ENCODE data around the gene SPTBN5.

The SPTBN5 gene

GRCh38 chr15:41915255-41915994 lies 21.6 kb upstream of the SPTBN5 start:
- ATAC-seq, result no peak
- TF ChIP-seq OSR1 (CRISPR knock-in tag; IDR thresholded peaks at IDR 0.05) (no peak), BACH2 (CRISPR knock-in tag; IDR thresholded peaks at IDR 0.05; ENCODE audit: borderline replicate concordance) (no peak), ZFP3 (CRISPR knock-in tag; IDR thresholded peaks at IDR 0.05) (no peak), SNAI2 (CRISPR knock-in tag; IDR thresholded peaks at IDR 0.05) (no peak), ARNTL (CRISPR knock-in tag; IDR thresholded peaks at IDR 0.05; ENCODE audit: borderline replicate concordance, low read depth) (no peak), PPARA (CRISPR knock-in tag; IDR thresholded peaks at IDR 0.05; ENCODE audit: borderline replicate concordance) (no peak)

GRCh38 chr15:41914411-41914810 lies 20.6 kb upstream of the SPTBN5 start:
- TF ChIP-seq, protein P1, sequence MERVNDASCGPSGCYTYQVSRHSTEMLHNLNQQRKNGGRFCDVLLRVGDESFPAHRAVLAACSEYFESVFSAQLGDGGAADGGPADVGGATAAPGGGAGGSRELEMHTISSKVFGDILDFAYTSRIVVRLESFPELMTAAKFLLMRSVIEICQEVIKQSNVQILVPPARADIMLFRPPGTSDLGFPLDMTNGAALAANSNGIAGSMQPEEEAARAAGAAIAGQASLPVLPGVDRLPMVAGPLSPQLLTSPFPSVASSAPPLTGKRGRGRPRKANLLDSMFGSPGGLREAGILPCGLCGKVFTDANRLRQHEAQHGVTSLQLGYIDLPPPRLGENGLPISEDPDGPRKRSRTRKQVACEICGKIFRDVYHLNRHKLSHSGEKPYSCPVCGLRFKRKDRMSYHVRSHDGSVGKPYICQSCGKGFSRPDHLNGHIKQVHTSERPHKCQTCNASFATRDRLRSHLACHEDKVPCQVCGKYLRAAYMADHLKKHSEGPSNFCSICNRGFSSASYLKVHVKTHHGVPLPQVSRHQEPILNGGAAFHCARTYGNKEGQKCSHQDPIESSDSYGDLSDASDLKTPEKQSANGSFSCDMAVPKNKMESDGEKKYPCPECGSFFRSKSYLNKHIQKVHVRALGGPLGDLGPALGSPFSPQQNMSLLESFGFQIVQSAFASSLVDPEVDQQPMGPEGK (CRISPR knock-in tag; IDR thresholded peaks at IDR 0.05; ENCODE audit: borderline replicate concordance), result no peak
- TF ChIP-seq ZFP3 (CRISPR knock-in tag; IDR thresholded peaks at IDR 0.05) (no peak), OSR1 (CRISPR knock-in tag; IDR thresholded peaks at IDR 0.05) (no peak), TCF4 (CRISPR knock-in tag; IDR thresholded peaks at IDR 0.05; ENCODE audit: borderline replicate concordance) (no peak), CSDC2 (CRISPR knock-in tag; IDR thresholded peaks at IDR 0.05) (no peak), BACH2 (CRISPR knock-in tag; IDR thresholded peaks at IDR 0.05; ENCODE audit: borderline replicate concordance) (no peak), TOX (CRISPR knock-in tag; IDR thresholded peaks at IDR 0.05; ENCODE audit: borderline replicate concordance) (no peak)
- TF ChIP-seq, protein P2, sequence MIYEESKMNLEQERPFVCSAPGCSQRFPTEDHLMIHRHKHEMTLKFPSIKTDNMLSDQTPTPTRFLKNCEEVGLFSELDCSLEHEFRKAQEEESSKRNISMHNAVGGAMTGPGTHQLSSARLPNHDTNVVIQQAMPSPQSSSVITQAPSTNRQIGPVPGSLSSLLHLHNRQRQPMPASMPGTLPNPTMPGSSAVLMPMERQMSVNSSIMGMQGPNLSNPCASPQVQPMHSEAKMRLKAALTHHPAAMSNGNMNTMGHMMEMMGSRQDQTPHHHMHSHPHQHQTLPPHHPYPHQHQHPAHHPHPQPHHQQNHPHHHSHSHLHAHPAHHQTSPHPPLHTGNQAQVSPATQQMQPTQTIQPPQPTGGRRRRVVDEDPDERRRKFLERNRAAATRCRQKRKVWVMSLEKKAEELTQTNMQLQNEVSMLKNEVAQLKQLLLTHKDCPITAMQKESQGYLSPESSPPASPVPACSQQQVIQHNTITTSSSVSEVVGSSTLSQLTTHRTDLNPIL (CRISPR knock-in tag; IDR thresholded peaks at IDR 0.05; ENCODE audit: low read depth), result no peak
- ATAC-seq, result no peak

GRCh38 chr15:41913256-41913655 lies 19.4 kb upstream of the SPTBN5 start:
- ATAC-seq, result no peak
- TF ChIP-seq CSRNP3 (CRISPR knock-in tag; IDR thresholded peaks at IDR 0.05), result no peak
- TF ChIP-seq TOX (CRISPR knock-in tag; IDR thresholded peaks at IDR 0.05; ENCODE audit: borderline replicate concordance), result no peak
- no peak for TF ChIP-seq RARB (CRISPR knock-in tag; IDR thresholded peaks at IDR 0.05)
- TF ChIP-seq ZNF565 (CRISPR knock-in tag; conservative IDR thresholded peaks at IDR 0.05; ENCODE audit: low read depth), result no peak
- TF ChIP-seq POU6F1 (CRISPR knock-in tag; IDR thresholded peaks at IDR 0.05; ENCODE audit: borderline replicate concordance, low read depth), result no peak
- TF ChIP-seq, protein P1 (CRISPR knock-in tag; IDR thresholded peaks at IDR 0.05; ENCODE audit: borderline replicate concordance), result no peak
- no peak for TF ChIP-seq ZFP3 (CRISPR knock-in tag; IDR thresholded peaks at IDR 0.05)
- no peak for TF ChIP-seq ISL1 (CRISPR knock-in tag; IDR thresholded peaks at IDR 0.05)
- no peak for TF ChIP-seq ZC3H10 (CRISPR knock-in tag; IDR thresholded peaks at IDR 0.05)
- TF ChIP-seq OSR1 (CRISPR knock-in tag; IDR thresholded peaks at IDR 0.05), result no peak
- TF ChIP-seq, protein P2 (CRISPR knock-in tag; IDR thresholded peaks at IDR 0.05; ENCODE audit: low read depth), result no peak
- TF ChIP-seq TCF4 (CRISPR knock-in tag; IDR thresholded peaks at IDR 0.05; ENCODE audit: borderline replicate concordance), result no peak
- no peak for TF ChIP-seq ESRRG (CRISPR knock-in tag; IDR thresholded peaks at IDR 0.05)
- no peak for TF ChIP-seq ARNTL (CRISPR knock-in tag; IDR thresholded peaks at IDR 0.05; ENCODE audit: borderline replicate concordance, low read depth)
- TF ChIP-seq SNAI2 (CRISPR knock-in tag; IDR thresholded peaks at IDR 0.05), result no peak
- no peak for TF ChIP-seq ZNF8 (CRISPR knock-in tag; IDR thresholded peaks at IDR 0.05)
- no peak for TF ChIP-seq ZNF70 (CRISPR knock-in tag; IDR thresholded peaks at IDR 0.05)
- TF ChIP-seq ZFP30 (CRISPR knock-in tag; IDR thresholded peaks at IDR 0.05), result no peak
